ENCODE results near the gene LRRC75A. TPM values are rescaled to one million over a fixed set of nuclear protein-coding genes. Genes with fewer than 3 reads are reported as not detected.
"Not testable (repeated sequence)": the region's sequence is repeated elsewhere in the genome, so short reads cannot be mapped to it uniquely, and the experiment has no call there.

Gene LRRC75A
- total RNA-seq, 1 donor from 2014 or later: 0.23 TPM

DNA sequence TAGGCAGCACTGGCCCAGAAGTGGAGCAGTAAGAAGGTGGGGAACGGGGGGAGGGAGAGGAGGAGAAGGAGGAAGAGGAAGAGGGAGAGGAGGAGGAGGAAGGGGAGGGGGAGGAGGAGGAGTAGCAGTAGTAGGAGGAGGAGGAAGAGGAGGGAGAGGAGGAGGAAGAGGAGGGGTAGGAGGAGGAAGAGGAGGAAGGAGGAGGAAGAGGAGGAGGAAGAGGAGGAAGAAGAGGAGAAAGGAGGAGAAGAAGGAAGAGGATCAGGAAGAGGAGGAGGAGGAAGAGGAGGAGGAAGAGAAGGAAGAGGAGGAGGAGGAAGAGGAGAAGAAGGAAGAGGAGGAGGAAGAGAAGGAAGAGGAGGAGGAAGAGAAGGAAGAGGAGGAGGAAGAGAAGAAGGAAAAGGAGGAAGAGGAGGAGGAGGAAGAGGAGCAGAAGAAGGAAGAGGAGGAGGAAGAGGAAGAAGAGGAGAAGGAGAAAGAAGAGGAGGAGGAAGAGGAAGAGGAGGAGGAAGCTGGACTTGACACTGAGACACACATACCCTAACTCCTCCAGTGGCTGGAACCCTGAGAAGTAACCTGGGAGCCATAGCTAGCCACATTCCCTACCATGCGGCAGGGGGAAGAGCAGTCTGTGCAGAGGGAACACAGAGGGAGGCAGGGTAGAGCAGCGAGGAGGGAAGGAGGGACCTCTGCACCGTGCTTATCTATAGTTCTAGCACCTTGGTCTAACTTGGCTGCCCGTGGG is 35.8 kb downstream of the LRRC75A start:
- DNase-seq (ENCODE audit: low read depth): no peak
- H3K4me3 ChIP-seq (ENCODE audit: low read depth, low read length): no peak overlapping the region
- TF ChIP-seq, protein P1, sequence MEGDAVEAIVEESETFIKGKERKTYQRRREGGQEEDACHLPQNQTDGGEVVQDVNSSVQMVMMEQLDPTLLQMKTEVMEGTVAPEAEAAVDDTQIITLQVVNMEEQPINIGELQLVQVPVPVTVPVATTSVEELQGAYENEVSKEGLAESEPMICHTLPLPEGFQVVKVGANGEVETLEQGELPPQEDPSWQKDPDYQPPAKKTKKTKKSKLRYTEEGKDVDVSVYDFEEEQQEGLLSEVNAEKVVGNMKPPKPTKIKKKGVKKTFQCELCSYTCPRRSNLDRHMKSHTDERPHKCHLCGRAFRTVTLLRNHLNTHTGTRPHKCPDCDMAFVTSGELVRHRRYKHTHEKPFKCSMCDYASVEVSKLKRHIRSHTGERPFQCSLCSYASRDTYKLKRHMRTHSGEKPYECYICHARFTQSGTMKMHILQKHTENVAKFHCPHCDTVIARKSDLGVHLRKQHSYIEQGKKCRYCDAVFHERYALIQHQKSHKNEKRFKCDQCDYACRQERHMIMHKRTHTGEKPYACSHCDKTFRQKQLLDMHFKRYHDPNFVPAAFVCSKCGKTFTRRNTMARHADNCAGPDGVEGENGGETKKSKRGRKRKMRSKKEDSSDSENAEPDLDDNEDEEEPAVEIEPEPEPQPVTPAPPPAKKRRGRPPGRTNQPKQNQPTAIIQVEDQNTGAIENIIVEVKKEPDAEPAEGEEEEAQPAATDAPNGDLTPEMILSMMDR (conservative IDR thresholded peaks at IDR 0.05; ENCODE audit: low read depth, low read length): no peak

DNA sequence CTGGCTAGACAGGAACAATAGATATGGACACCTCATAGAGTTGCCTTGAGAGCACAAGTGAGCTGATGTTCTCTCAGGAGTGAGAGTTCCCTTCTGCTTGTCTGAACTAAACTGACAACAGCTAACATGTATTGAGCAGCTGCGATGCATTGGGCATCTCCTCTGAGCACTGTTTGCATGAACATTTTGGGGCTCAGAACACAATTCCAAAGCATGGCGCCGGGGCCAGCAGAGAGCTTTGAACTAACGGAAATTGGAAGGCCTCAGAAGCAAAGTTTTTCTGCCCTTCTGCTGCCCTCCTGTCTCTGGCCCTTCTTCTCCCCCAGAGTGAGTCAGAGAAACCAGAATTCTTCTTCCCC is 38.5 kb downstream of the LRRC75A start:
- no peak overlapping the region for H3K4me3 ChIP-seq (ENCODE audit: low read depth, low read length)
- no peak for DNase-seq (ENCODE audit: low read depth)

DNA sequence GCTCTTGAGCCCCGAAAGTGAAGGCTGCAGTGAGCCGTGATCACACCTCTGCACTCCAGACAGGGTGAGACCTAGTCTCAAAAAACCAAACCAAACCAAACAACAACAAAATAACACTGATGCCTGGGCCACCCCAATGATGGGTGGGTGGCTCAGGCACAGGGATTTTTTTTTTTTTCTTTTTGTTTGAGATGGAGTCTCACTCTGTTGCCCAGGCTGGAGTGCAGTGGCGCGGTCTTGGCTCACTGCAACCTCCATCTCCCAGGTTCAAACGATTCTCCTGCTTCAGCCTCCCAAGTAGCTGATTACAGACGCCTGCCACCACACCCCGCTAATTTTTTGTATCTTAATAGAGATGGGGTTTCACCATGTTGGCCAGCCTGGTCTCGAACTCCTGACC is 39.7 kb downstream of the LRRC75A start:
- not testable (repeated sequence) for DNase-seq (ENCODE audit: low read depth); H3K4me3 ChIP-seq (ENCODE audit: low read depth, low read length)

More for the DNA sequence above, 38.5 kb downstream of the LRRC75A start:
- TF ChIP-seq, protein P1 (conservative IDR thresholded peaks at IDR 0.05; ENCODE audit: low read depth, low read length): no peak

DNA sequence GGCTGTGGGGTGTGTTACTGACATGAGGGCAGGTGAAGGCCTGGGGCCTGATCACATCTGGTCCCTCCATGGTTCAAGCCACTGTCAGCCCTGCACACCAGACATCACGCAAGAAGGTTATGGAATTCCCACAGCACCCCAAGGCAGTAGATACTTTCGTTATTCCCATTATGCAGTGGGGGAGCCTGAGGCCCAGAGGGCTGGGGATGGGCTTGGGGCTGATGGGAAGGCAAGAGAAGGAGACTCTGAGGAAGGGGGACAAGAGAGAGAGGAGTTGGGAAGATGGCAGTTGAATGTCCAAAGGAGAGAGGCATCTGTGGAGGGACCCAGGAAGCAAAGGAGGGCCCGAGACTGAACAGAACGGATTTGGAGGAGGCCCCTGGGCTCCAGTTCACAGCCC is 42.0 kb downstream of the LRRC75A start:
- H3K4me3 ChIP-seq (ENCODE audit: low read depth, low read length): no peak overlapping the region
- TF ChIP-seq, protein P1 (conservative IDR thresholded peaks at IDR 0.05; ENCODE audit: low read depth, low read length): no peak
- DNase-seq (ENCODE audit: low read depth): no peak

DNA sequence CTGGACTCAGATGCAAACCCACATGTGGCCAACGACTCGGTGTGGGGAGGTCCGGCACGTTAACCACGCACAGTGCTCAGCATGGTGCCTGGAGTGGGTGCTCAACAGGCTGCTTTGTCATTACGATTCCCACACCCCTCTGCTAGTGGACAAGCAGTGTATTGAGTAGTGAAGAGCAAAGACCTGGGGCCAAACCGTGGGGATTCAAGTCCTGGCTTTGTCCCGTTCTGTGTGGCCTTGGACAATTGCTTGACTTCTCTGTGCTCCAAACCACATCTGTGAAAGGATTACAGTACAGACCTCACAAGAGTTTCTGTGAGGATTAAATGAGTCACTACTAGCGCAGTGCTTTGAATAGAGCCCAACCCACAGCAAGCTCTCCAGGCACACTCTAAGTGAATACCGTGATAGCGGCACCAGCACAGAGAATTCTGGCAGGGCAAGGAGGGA is 42.8 kb downstream of the LRRC75A start:
- TF ChIP-seq, protein P1 (conservative IDR thresholded peaks at IDR 0.05; ENCODE audit: low read depth, low read length): no peak
- no peak for DNase-seq (ENCODE audit: low read depth)
- no peak overlapping the region for H3K4me3 ChIP-seq (ENCODE audit: low read depth, low read length)

DNA sequence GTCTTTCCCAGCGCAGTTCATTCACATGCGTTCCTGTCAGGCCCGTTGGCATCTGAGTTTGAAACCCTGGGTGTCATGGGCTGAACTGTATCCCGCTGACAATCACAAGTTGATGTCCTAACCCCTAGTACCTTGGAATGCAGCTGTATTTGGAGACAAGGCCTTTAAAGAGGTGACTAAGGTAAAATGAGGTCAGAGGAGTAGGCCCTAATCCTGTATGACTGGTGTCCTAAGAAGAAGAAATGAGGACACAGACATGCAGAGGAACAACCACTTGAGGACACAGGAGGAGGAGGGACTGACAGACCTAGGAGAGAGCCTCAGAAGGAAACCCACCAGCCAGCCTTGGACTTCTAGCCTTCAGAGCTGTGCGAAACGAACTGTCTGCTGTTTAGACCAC is 43.5 kb downstream of the LRRC75A start:
- TF ChIP-seq, protein P1 (conservative IDR thresholded peaks at IDR 0.05; ENCODE audit: low read depth, low read length): no peak
- DNase-seq (ENCODE audit: low read depth): no peak
- no peak overlapping the region for H3K4me3 ChIP-seq (ENCODE audit: low read depth, low read length)

DNA sequence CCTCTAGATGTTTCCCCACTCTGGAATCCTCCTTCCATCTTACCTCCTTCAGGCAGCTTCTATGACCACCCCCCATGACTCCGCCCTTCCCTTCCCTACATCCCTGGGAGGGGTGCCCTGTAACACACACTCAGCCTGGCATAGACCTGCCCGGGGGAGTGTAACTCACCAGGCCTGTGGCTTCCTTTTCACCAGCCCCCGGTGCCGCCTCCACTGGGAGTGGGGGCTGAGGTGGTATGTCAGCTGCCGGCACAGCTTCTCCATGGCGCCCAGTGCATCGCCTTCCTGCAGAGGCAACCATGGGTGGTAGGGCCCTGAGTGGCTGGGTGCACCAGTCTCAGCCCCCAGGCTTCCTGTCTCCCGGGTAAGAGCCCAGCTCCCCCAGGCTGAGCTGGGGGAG is 44.3 kb downstream of the LRRC75A start:
- TF ChIP-seq, protein P1 (conservative IDR thresholded peaks at IDR 0.05; ENCODE audit: low read depth, low read length): no peak
- DNase-seq (ENCODE audit: low read depth): no peak
- no peak overlapping the region for H3K4me3 ChIP-seq (ENCODE audit: low read depth, low read length)
